Effector memory CD8-positive, alpha-beta T cell (primary cell): Measurements from ENCODE around the gene CHST13.
"Not testable (repeated sequence)": the region's sequence is repeated elsewhere in the genome, so short reads cannot be mapped to it uniquely, and the experiment has no call there.

Experiments used
- ATAC-seq: fragments of 150-1000 bp; cut with Tn5 transposase; replicated peaks from 2 replicates; pipeline ENCODE4 v1.10.0; 2021; ENCODE audit warnings: mild to moderate bottlenecking, moderate library complexity
- DNase-seq, 3 experiments: peaks; one replicate each; pipeline ENCODE4 v3.0.0; 2021
- H3K27ac Mint-ChIP-seq, 2 donors: one replicate each; pipeline ENCODE4 v1.8.0; 2022; ENCODE audit warnings: mild to moderate bottlenecking in 2 of 2, mixed read lengths in 2 of 2, moderate library complexity in 2 of 2
- H3K27me3 Mint-ChIP-seq, 2 donors: one replicate each; pipeline ENCODE4 v1.8.0; 2022; ENCODE audit warnings: mixed read lengths in 2 of 2
- H3K36me3 Mint-ChIP-seq: one replicate; pipeline ENCODE4 v1.8.0; 2022; ENCODE audit warnings: mild to moderate bottlenecking, moderate library complexity, mixed read lengths; ENCODE audit not compliant: insufficient read depth
- H3K4me1 Mint-ChIP-seq, 2 donors: one replicate each; pipeline ENCODE4 v1.8.0; 2022; ENCODE audit warnings: low read depth in 2 of 2, mixed read lengths in 2 of 2
- H3K4me3 Mint-ChIP-seq, 2 donors: one replicate each; pipeline ENCODE4 v1.8.0; 2022; ENCODE audit warnings: mild to moderate bottlenecking in 2 of 2, mixed read lengths in 2 of 2, moderate library complexity in 2 of 2
- H3K9me3 Mint-ChIP-seq, 2 donors: one replicate each; pipeline ENCODE4 v1.8.0; 2022; ENCODE audit warnings: mixed read lengths in 2 of 2

Gene CHST13

DNA sequence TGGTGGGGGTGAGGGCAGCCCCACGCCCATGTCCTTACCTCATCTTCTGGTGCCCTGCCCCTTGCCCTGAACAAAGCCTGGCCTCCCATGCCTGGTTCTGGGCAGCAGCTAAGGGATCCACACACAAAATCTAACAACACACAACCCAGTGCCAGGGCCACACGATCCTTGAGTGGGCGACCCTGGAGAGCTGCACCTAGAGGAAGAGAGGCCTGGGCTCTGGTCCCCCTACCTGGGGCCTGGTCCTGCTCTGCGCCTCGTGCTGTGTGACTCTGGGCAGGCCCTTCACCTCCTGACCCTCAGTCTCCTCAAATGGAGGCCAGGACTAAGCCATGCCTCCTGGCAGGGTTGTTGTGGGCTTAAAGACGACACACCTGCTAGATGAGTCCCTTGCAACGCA, 54.7 kb downstream of the CHST13 start:
- DNase-seq, result no peak
- no peak overlapping the region for H3K4me3 Mint-ChIP-seq
- H3K27me3 Mint-ChIP-seq, result peaks cover 67 to 71% of the 10 kb centered on the region in 2 donors
- H3K27ac Mint-ChIP-seq, result no peak overlapping the region
- no peaks in the 10 kb centered on the region for H3K9me3 Mint-ChIP-seq
- no peaks in the 10 kb centered on the region for H3K36me3 Mint-ChIP-seq
- no peak for ATAC-seq
- no peaks in the 10 kb centered on the region for H3K4me1 Mint-ChIP-seq

GRCh38 chr3:126580746-126581145, 56.8 kb downstream of the CHST13 start:
- Mint-ChIP-seq H3K36me3 (no peaks in the 10 kb centered on the region), H3K27ac (no peak overlapping the region), H3K4me3 (no peak overlapping the region), H3K9me3 (no peaks in the 10 kb centered on the region), H3K4me1 (no peaks in the 10 kb centered on the region), H3K27me3 (peaks cover 49 to 51% of the 10 kb centered on the region in 2 donors)
- DNase-seq, result no peak
- ATAC-seq, result no peak

GRCh38 chr3:126581569-126581968, 57.6 kb downstream of the CHST13 start:
- Mint-ChIP-seq H3K4me3 (no peak overlapping the region), H3K36me3 (no peaks in the 10 kb centered on the region), H3K9me3 (no peaks in the 10 kb centered on the region), H3K27me3 (peaks cover 43 to 44% of the 10 kb centered on the region in 2 donors), H3K4me1 (no peaks in the 10 kb centered on the region), H3K27ac (no peak overlapping the region)
- no peak for DNase-seq
- no peak for ATAC-seq

DNA sequence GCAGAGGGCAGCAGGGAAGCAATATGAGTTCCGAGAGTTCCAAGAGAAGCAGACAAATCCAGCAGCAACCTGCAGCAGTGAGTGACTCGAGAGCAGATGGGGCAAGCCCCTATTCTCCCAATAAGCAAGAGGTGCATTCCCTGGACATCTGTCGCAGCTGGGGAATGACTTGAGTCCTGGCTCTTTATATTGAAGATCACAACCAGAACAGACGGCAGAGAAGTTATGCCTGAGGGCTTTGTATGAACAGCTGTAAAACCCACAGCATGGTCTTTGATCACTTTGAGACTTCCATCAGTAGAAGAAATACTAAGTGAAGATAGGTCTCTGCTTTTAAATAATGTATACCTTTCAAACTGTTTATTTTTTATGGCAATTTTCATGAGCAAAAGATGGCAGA, 58.4 kb downstream of the CHST13 start:
- ATAC-seq (no peak), DNase-seq (no peak)
- H3K9me3 Mint-ChIP-seq, result no peaks in the 10 kb centered on the region
- no peaks in the 10 kb centered on the region for H3K36me3 Mint-ChIP-seq
- no peak overlapping the region for H3K4me3 Mint-ChIP-seq
- no peaks in the 10 kb centered on the region for H3K4me1 Mint-ChIP-seq
- peaks cover 36 to 44% of the 10 kb centered on the region in 2 donors for H3K27me3 Mint-ChIP-seq
- no peak overlapping the region for H3K27ac Mint-ChIP-seq

DNA sequence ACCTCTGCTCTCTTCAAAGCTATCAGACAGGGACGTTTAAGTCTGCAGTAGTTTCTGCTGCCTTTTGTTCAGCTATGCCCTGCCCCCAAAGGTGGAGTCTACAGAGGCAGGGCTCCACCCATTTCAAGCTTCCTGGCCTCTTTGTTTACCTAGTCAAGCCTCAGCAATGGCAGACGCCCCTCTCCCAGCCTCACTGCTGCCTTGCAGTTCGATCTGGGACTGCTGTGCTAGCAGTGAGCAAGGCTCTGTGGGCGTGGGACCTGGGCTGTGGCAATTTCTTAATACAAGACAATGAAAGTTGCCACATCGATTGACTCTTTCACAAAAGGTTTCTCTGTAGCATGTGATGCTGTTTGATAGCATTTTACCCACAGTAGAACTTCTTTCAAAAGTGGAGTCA, 67.6 kb downstream of the CHST13 start:
- ATAC-seq, H3K9me3 Mint-ChIP-seq, DNase-seq, H3K27ac Mint-ChIP-seq, H3K36me3 Mint-ChIP-seq, H3K4me1 Mint-ChIP-seq, H3K4me3 Mint-ChIP-seq: not testable (repeated sequence)
- peaks cover 44 to 59% of the 10 kb centered on the region in 2 donors for H3K27me3 Mint-ChIP-seq
